CD1c-positive myeloid dendritic cell (primary cell): ENCODE results near the gene ALCAM.

Source experiments
- DNase-seq: peaks from one replicate; pipeline ENCODE4 v3.0.0-alpha.2; 2016; ENCODE audit errors: extremely low spot score

ALCAM gene

GRCh38 chr3:105527949-105528348 lies 161.2 kb downstream of the ALCAM start:
- DNase-seq: no peak

- DNase-seq: no peak
These were observed 162.2 kb downstream of the ALCAM start for GRCh38 chr3:105528955-105529354.

GRCh38 chr3:105529456-105529855 lies 162.7 kb downstream of the ALCAM start:
- DNase-seq: no peak

GRCh38 chr3:105532251-105532650 lies 165.5 kb downstream of the ALCAM start:
- DNase-seq: no peak

DNA sequence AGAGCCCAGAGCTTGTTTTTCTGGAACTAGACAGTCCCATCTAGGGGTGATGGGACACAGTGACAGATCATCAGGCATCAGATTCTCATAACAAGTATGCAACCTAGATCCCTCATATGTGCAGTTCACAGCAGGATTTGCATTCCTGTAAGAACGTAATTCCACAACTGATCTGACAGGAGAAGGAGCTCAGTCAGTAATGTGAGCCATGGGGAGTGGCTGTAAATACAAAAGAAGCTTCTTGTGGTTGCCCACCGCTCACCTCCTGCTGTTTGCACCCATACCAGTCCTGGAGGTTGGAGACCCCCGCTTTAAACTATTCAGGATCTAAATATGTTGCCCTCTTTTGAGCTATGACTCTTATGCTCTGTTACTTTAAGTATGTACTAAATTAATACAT lies 167.3 kb downstream of the ALCAM start:
- no peak for DNase-seq

DNA sequence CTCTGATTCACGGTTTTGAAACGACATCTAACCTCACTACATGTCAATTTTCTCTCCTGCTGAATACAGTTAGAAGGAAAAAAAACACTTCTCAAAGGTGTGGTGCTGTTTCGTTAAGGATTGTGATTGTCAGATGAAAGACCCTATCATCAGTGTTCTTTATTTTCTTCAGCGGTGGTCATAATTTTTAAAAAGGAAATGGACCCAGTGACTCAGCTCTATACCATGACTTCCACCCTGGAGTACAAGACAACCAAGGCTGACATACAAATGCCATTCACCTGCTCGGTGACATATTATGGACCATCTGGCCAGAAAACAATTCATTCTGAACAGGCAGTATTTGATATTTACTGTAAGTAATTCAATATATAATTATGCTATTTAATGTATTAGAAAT lies 167.8 kb downstream of the ALCAM start:
- DNase-seq: no peak

DNA sequence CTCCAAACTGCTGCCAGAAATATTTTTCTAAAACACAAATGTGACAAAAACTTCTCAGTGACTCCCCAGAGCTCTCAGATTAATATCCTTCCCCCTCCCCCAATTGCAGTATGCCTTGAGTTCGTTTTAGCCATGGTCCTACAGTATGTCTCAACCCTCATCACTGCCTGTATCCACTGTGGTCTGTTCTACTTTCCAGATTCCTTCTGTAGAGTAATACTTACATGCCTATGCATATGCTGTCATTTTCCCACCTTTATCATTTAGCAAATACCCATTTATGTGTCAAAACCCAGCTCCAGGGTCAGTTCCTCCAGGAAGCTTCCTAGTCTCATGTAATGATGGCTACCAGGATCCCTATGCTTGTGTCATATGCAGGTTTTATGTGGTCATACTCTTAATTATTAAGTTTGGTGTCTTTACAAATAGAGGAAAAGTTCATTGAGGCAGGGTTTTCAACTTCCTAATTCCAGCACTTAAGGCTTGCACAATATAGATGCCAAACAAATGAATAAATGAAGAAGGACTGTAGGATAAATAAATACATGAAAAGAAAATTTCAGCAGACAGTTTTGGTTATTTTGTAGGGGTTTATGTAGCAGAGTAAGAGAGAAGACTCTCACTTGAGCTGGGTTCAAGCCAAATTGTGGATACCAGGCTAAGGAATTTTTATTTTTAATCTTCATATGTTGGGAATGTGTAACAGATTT lies 170.8 kb downstream of the ALCAM start:
- no peak for DNase-seq

GRCh38 chr3:105538483-105538882 lies 171.8 kb downstream of the ALCAM start:
- no peak for DNase-seq

DNA sequence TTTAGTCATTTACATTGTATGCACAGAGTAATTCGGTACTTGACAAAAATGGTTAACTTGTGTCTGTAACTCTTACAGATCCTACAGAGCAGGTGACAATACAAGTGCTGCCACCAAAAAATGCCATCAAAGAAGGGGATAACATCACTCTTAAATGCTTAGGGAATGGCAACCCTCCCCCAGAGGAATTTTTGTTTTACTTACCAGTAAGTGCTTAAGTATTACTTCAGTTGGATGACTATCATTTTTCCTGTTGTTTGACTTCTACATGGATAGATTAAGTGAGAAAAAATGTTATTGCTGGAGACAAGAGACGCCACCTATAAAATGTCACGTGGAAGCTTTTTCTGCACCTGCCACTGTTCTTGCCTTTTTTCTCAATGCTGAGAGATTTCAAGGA lies 173.2 kb downstream of the ALCAM start:
- no peak for DNase-seq

DNA sequence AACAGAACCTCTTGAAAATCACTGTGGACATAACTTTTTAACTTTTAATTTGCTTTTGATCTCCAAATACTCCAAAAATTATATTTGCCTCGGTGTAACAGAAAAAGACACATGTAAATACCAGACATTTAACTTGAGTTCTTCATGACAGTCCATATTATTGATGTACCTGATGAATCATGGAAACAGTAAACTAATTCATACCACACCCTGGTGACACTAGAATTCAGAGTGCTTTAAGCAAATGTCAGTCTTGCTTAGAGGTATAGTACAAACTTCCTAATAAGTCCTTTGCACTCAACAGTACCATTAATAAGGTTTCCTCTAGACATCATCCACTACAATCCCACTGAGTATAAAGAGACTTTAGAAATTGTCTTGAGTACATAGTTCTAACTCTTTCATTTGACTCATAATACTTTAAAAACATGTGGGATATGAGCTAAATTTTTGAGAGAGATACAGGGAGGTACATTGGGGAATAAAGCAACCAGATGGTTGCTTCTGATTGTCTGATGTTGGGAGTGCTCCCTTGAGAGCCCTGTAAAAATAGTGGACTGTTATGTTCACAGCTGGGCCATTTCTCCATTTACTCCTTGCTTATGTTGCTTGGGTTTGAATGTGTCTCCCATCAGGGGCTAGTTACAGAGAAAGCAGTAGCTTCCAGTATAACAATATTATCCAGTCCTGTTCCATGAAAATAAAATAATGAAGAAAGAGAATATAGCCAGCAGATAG lies 175.7 kb downstream of the ALCAM start:
- DNase-seq: no peak

GRCh38 chr3:105545051-105545450 lies 178.3 kb downstream of the ALCAM start:
- DNase-seq: no peak

- DNase-seq: no peak
These were observed 187.1 kb downstream of the ALCAM start for GRCh38 chr3:105553851-105554250.

DNA sequence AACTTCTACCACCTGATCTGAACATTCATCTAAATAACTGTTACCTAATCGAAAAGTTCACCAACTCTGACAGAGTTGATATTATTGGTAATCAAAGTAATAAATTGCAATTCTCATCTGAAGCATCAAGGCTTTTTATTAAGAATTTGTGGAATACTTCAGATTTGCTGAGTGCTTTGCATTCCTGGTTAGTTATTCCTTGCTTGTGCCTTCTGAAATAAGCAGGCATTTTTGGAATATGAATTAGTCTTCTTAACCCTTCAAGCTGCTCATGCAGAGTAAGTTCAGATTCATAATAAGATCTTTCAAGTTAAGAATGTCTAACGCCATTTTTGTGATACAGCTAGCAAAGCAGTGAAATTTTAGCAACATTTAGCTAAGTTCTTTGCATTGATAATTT lies 188.5 kb downstream of the ALCAM start:
- DNase-seq: no peak

DNA sequence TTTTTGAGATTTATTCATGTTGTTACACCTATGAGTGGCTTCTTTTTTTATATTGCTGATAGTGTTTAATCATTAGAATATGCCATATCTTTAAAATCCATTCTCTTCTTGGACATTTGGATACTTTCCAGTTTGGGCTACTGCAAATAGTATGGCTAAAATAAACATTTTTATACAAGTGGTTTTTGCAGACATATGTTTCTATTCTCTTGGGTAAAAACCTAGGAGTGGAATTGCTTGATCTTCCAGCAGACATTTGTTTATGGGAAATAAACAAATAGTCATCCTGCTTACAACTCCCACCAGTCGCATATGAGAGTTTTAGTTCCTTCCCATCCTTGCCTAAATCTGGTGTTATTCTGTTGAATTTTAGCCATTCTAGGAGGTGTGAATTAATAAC lies 193.1 kb downstream of the ALCAM start:
- DNase-seq: no peak

DNA sequence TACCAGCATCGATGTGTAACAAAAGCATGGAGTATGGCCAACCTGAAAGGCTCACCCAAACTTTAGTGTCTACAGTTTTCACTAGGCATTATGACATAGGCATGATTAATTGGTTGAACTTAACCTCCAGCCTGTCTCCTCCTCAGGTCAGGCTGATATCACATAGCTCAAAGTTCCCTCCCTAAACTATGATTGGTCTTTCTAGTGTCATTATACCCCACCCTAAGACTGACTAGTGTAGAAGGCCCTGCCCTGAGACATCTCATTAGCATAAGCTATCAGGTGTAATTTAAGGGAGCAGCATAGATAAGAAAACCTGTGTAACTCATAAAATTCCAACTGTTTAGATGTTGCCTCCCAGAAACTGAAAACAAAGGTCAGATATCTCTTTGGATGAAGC lies 195.2 kb downstream of the ALCAM start:
- no peak for DNase-seq

DNA sequence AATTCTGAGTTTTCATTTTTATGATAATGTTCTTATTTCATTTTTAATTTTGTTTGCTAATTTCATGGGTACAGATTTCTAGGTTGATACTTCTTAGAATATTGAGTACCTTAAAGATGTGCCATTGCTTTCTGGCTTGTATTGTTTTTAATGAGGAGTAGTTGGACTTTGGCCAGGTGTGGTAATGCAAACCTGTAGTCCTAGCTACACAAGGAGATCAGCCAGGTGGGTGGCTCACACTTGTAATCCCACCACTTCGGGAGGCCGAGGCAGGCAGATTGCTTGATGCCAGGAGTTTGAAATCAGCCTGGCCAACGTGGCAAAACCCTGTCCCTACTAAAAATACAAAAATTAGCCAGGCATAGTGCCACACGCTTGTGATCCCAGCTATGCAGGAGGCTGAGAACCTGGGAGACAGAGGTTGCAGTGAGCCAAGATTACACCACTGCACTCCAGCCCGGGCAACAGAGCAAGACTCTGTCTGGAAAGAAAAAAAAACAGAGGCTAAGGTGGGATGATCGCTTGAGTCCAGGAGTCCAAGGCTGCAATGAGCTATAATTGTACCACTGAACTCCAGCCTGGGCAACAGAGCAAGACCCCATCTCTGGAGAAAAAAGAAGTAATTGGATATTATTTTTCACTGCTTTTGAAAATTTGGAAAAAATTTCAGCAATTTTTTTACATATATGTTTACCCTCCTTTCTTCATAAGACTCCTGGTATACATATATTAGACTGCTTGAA lies 198.0 kb downstream of the ALCAM start:
- no peak for DNase-seq

DNA sequence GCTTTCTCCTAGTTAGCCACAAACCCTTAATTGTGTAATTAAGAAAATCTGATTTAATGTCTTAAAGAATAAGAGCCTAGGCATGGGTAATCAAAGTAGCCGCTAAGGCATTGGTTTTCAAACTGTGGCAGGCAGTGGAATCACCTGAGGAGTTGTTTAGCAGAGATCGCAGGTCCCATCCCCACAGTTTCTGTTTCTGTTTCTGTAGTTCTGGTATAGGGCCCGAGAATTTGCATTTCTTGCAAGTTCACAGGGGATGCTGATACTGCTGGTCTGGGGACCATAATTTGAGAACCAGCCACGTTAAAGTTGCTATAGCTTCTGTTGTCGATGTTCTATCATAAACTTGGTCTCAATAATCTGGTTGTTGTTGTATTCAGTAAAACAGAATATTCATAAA lies 204.3 kb downstream of the ALCAM start:
- DNase-seq: no peak

DNA sequence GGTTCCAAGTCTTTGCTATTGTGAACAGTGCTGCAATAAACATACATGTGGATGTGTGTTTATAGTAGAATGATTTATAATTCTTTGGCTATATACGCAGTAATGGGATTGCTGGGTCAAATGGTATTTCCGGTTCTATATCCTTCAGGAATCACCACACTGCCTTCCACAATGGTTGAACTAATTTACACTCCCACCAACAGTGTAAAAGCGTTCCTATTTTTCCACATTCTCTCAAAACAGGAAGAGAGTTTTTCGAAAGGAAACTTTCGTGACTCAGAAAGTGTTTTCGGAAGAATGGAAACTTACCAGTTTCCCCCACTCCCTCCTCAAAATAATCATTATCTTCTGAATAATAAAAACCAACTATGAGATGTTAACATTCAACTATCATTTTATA lies 205.8 kb downstream of the ALCAM start:
- no peak for DNase-seq

- DNase-seq: no peak
These were observed 212.7 kb downstream of the ALCAM start for GRCh38 chr3:105579439-105579838.

DNA sequence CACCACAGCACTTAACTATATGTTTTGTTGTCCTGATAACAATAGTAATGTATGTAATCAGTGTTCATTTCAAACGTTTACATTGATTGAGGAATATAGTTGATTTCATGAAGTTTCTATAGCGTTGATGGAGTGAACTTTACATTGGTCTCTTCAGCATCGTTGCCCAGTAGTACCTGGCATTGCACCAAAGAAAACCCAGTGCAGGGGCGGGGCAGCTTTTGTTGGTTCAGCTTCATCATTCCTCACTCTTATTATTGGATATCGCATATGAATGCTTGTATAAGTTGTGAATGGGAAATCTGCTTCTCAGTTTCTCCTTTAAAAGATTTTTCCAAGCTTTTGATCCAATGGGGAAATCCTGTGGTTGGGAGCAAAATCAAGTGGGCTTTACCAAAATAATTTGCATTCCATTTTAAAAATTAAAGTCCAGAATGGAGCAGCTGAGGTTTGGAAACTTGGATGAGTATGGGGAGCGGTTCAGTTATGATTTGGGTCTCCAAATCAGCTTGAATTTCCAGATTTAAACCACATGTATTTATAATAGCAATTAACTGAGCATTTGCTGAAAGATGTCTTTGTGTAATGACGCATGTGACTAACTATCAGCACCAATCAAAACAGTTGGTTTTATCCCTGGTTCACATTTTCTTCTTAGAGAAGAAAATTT lies 213.7 kb downstream of the ALCAM start:
- DNase-seq: no peak

GRCh38 chr3:105582015-105582414 lies 215.3 kb downstream of the ALCAM start:
- no peak for DNase-seq
